Glutamatergic neuron (in vitro differentiated cells): ENCODE measurements around the gene PTPRN2. TPM values are rescaled to one million over a fixed set of nuclear protein-coding genes. Genes with fewer than 3 reads are reported as not detected.

Experiments
- DNase-seq: peaks from one replicate; pipeline ENCODE4 v3.0.0; 2022
- H3K27ac Mint-ChIP-seq: one replicate; pipeline ENCODE4 v1.8.0; 2020; ENCODE audit warnings: mild to moderate bottlenecking, mixed read lengths, inconsistent platforms; ENCODE audit not compliant: unreplicated experiment
- H3K27me3 Mint-ChIP-seq: one replicate; pipeline ENCODE4 v1.8.0; 2020; ENCODE audit warnings: mild to moderate bottlenecking, moderate library complexity, mixed read lengths, inconsistent platforms; ENCODE audit not compliant: unreplicated experiment
- H3K36me3 Mint-ChIP-seq: one replicate; pipeline ENCODE4 v1.8.0; 2020; ENCODE audit warnings: mild to moderate bottlenecking, mixed read lengths, inconsistent platforms; ENCODE audit not compliant: unreplicated experiment
- H3K4me1 Mint-ChIP-seq: one replicate; pipeline ENCODE4 v1.8.0; 2020; ENCODE audit warnings: mild to moderate bottlenecking, low read depth, mixed read lengths, inconsistent platforms; ENCODE audit not compliant: unreplicated experiment
- H3K4me3 Mint-ChIP-seq: one replicate; pipeline ENCODE4 v1.8.0; 2020; ENCODE audit warnings: mild to moderate bottlenecking, mixed read lengths, inconsistent platforms; ENCODE audit not compliant: unreplicated experiment
- H3K9me3 Mint-ChIP-seq: one replicate; pipeline ENCODE4 v1.8.0; 2020; ENCODE audit warnings: mild to moderate bottlenecking, moderate library complexity, mixed read lengths, inconsistent platforms; ENCODE audit not compliant: unreplicated experiment
- total RNA-seq: library from RNA; stranded (reverse); fragmentation: NEBNext Ultra II Directional; extraction: Animal tissue kit (Norgen Biotek cat#: 25700); gene quantifications from one replicate; pipeline ENCODE4 v1.2.1, GENCODE V29; 2021; ENCODE audit not compliant: unreplicated experiment
- TF ChIP-seq, protein P1 (sequence below): fragments of 200-600 bp; sonication (generic); IDR thresholded peaks from one replicate; pipeline ENCODE4 v1.5.0; 2021; ENCODE audit not compliant: partially characterized antibody, unreplicated experiment

PTPRN2 gene
- total RNA-seq, 1 donor from 2014 or later, result 49.0 TPM

DNA sequence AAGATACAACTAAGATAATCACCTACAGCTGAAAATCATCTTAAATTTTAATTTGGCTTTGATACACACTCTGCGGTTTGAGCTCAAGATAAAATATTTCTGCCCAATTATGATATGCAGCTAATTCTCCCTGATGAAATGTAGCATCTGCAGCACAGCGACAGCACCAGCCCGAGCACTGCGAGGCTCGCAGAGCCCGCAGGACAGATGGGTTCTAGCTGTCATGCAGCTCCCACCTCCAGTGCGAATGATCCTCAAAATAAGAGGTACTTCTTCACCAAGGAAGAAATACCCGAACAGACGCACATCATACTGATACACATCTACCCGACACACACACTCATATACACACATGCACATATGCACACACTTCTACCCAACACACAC, 457.6 kb downstream of the PTPRN2 start:
- H3K36me3 Mint-ChIP-seq, result peaks cover 5% of the 10 kb centered on the region
- H3K4me1 Mint-ChIP-seq, result no peaks in the 10 kb centered on the region
- no peak overlapping the region for H3K27ac Mint-ChIP-seq
- H3K27me3 Mint-ChIP-seq, result peaks cover 5% of the 10 kb centered on the region
- TF ChIP-seq, protein P1, sequence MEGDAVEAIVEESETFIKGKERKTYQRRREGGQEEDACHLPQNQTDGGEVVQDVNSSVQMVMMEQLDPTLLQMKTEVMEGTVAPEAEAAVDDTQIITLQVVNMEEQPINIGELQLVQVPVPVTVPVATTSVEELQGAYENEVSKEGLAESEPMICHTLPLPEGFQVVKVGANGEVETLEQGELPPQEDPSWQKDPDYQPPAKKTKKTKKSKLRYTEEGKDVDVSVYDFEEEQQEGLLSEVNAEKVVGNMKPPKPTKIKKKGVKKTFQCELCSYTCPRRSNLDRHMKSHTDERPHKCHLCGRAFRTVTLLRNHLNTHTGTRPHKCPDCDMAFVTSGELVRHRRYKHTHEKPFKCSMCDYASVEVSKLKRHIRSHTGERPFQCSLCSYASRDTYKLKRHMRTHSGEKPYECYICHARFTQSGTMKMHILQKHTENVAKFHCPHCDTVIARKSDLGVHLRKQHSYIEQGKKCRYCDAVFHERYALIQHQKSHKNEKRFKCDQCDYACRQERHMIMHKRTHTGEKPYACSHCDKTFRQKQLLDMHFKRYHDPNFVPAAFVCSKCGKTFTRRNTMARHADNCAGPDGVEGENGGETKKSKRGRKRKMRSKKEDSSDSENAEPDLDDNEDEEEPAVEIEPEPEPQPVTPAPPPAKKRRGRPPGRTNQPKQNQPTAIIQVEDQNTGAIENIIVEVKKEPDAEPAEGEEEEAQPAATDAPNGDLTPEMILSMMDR, result no peak
- peaks cover 3% of the 10 kb centered on the region for H3K9me3 Mint-ChIP-seq
- no peak overlapping the region for H3K4me3 Mint-ChIP-seq
- DNase-seq, result no peak

DNA sequence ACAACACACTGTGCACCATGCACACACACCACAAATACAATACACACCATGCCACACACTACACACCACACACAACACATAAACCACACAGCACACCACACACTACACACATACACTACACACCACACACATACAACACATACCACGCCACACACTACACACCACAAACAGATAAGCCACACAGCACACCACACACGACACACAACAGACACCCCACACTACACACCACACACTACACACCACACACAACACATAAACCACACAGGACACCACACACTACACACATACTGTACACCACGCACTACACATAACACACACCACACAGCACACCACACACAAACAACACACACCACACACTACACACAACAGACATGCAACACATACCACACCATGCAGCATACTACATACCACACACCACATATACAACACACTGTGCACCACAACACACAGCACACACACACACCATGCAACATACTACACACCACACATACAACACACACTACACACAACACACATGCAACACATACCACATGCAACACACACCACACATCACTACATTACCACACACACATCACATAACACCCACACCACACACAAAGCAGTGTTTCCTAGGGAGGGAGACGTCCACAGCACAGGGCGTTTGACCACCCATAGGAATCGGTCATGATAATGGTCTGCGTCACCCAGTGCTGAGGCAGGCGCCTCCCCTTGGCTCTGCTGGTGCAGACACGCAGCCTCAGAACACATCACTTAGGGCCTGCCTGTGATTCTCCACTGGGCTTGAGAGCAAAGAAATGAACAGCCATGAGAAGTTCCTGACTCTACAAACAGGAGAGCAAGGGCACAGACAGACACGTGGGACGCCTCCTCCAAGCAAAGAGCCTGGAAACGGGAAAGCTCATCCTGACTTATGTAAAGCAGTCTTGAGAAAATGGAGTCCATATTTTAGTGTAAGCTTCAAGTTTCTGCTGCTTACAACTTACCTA, 458.3 kb downstream of the PTPRN2 start:
- H3K4me1 Mint-ChIP-seq, result no peaks in the 10 kb centered on the region
- TF ChIP-seq, protein P1, result no peak
- peaks cover 7% of the 10 kb centered on the region for H3K9me3 Mint-ChIP-seq
- peaks cover 9% of the 10 kb centered on the region for H3K36me3 Mint-ChIP-seq
- H3K27ac Mint-ChIP-seq, result no peak overlapping the region
- no peak overlapping the region for H3K4me3 Mint-ChIP-seq
- peaks cover 5% of the 10 kb centered on the region for H3K27me3 Mint-ChIP-seq
- no peak for DNase-seq

DNA sequence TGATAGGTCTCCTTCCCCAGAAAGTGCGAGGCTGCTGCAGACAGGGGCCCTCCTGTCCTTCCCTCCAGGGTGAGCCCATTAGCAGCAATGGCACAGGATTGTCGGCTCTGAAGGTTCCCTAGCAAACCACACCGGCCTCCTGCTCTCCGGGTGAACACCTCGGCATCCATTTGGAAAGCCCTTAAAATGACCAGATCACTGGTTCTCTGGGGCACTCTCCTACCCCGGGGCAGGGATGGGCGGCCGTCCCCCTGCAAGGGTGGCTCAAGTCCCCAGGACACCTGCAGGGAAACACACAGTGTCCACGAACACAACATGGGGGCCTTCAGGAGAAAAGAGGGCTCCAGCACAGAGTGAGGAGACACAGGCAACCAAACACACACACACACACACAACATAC, 459.1 kb downstream of the PTPRN2 start:
- H3K27me3 Mint-ChIP-seq, result peaks cover 5% of the 10 kb centered on the region
- no peak for DNase-seq
- peaks cover 10% of the 10 kb centered on the region for H3K9me3 Mint-ChIP-seq
- no peaks in the 10 kb centered on the region for H3K4me1 Mint-ChIP-seq
- H3K36me3 Mint-ChIP-seq, result peaks cover 11% of the 10 kb centered on the region
- no peak overlapping the region for H3K4me3 Mint-ChIP-seq
- TF ChIP-seq, protein P1, result no peak
- no peak overlapping the region for H3K27ac Mint-ChIP-seq

DNA sequence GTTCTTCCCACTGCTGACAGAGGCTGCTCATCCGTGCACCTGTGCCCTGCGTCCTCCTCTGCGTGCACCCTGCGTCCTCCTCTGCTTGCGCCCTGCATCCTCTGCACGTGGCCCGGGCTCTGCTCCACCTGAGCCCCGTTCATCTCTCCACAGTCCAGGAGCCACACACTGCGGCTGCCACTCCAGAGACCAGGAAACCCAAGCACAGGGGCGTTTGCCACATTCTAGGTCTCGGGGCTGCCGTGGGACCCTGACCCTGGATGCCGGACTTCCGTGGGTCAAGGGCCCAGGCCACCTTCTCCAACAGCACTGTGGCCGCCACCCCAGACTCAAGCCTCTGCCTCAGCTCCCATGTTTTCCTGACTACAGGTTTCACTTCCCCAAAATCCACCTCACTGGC, 460.4 kb downstream of the PTPRN2 start:
- DNase-seq, result no peak
- no peak overlapping the region for H3K4me3 Mint-ChIP-seq
- H3K9me3 Mint-ChIP-seq, result peaks cover 11% of the 10 kb centered on the region

More for the DNA sequence above, 460.4 kb downstream of the PTPRN2 start:
- Mint-ChIP-seq H3K4me1 (no peaks in the 10 kb centered on the region), H3K27ac (no peak overlapping the region), H3K27me3 (peaks cover 6% of the 10 kb centered on the region), H3K36me3 (peaks cover 11% of the 10 kb centered on the region)
- TF ChIP-seq, protein P1, result no peak
